RPMI7951 (cell line): ENCODE measurements around the gene RNF152. TPM values are rescaled to one million over a fixed set of nuclear protein-coding genes. Genes with fewer than 3 reads are reported as not detected.
A peak's percentile ranks its signal among the peaks of the same experiment; 100 is the strongest.
"Not testable (repeated sequence)": the region's sequence is repeated elsewhere in the genome, so short reads cannot be mapped to it uniquely, and the experiment has no call there.

Experiments used
- DNase-seq: peaks from one replicate; pipeline ENCODE4 v3.0.0-alpha.2; 2012; ENCODE audit warnings: low read depth
- total RNA-seq: library from RNA; depleted of rRNA; stranded (reverse); fragments of >200 nt; shearing (Covaris generic); gene quantifications from 2 replicates; pipeline ENCODE4 v1.2.3, GENCODE V29; 2014

Gene RNF152
- total RNA-seq, 1 experiment from 2014 or later: 9.3 TPM

DNA sequence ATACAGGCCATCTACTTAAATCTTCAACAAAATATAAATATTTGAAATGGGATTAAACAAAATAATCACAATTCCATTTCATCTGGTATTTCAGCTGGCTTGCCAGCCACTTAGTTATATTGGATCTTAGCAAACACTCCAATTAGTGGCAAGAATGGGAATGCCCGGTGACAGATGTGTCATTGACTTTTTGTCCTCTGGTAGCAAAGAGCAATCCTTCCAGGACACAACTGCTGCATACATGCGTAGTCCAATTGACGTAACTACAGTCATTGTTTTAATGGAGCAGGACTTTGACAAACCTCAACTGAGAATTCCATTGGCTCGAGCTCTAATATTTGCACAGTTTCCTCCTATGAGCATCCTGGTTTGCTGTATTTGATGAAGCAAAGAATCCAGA, 69.9 kb downstream of the RNF152 start:
- DNase-seq: no peak

DNA sequence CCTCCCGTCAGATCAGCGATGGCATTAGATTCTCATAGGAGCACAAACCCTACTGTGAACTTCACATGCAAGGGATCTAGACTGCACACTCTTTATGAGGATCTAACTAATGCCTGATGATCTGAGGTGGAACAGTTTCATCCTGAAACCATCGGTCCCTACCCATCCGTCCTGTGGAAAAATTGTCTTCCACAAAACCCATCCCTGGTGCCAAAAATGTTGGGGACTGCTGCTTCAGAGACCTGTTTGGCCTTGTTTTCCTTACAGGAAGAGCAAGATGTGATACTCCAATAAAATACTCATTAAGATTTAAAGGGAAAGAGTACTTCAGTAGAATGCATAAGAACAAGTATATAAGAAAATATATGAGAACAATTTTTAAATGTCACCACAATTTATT, 71.1 kb downstream of the RNF152 start:
- DNase-seq: no peak

DNA sequence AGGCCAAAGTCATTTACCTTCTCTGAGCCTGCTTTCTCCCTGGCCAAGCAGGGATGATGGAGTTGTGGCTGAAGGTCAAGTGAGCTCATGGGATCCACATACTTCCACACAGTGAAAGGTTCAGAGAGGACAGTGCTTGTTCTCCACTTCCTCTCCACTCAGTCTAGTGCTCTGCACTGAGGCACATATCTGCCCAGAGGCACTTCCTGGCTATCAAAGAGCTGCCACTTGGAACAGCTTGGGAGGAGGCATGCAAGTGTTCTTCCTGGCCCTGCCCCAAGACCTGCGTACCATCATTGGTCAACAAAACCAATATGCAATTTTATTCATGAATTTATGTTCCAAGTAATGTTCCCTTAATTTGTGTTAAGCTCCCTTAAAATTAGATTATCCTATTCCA, 71.9 kb downstream of the RNF152 start:
- DNase-seq: peak; percentile 86

DNA sequence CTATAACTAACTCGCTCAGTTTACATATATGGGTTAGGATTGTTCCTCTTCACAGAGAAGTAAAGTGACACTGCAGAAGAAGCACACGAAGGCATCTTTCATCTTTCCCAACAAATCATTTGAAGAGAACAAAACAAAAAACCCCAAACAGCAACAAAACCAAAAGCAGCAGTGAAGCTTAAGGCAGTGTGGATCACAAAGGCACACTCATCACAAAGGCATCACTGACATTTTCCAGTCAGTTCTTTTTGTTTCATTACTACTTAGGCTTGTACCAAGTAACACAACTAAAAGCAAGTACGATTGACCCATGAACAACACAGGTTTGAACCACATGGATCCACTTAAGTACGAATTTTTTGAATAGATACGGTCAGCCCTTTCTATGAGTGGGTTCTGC, 75.7 kb downstream of the RNF152 start:
- DNase-seq: peak; percentile 38

DNA sequence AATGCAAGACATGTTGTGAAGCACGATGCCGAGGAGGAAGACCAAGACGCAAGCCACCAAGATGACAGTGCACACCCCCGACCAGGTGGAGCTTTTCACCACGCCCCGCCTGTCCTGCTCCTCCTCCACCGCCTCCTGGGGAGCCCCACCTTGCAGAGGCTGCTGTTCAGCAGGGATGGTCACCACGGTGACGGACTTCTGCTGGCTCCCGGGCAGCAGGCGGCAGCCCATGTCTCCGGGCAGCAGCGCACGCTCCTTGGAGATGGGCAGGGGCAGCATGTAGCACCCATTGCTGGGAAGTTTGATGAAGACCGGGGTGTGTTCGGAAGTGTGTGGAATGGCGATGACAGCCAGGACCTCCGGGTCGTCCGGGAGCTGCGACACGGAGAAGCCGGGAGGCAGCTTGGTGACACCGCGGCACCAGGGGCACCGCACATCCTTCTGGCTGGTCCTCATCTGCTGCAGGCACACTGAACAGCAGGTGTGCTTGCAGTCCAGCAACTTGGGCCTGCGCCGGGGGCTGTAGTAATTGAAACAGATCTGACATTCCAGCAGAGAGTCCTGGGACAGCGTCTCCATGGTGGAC, 76.8 kb downstream of the RNF152 start:
- DNase-seq: no peak

DNA sequence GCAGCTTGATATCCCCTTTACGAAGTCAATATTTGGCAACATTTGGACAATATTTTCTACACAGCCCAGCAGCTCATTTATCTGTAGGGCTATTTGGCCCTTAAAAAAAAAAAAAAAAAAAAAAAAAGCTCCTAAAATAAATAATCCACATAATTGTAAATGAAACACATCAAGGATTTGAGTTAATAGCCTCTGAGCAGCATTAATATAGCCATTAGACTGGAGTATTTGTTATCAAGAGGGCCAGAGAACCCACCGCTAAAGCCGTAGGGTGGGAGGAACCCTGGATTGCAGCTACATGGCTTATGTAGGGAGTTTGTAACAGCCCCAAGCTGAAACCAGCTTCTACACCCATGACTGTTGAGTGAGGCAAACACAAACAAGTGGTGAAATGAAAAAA, 84.5 kb downstream of the RNF152 start:
- DNase-seq: no peak

DNA sequence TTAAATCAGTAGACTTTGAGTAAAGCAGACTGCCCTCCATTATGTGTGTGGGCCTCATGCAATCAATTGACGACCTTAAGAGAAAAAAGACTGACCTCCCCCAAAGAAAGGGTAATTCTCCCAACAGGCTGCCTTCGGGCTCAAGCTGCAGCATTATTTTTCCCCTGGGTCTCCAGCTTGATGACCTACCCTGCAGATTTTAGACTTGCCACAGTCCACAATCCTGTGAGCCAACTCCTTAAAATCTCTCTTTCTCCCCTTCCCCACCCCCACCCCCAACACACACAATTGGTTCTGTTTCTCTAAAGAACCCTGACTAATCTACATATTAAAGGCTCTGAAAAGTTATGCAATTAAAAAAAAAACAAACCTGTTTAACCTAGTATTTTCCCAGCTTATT, 89.4 kb downstream of the RNF152 start:
- no peak for DNase-seq

DNA sequence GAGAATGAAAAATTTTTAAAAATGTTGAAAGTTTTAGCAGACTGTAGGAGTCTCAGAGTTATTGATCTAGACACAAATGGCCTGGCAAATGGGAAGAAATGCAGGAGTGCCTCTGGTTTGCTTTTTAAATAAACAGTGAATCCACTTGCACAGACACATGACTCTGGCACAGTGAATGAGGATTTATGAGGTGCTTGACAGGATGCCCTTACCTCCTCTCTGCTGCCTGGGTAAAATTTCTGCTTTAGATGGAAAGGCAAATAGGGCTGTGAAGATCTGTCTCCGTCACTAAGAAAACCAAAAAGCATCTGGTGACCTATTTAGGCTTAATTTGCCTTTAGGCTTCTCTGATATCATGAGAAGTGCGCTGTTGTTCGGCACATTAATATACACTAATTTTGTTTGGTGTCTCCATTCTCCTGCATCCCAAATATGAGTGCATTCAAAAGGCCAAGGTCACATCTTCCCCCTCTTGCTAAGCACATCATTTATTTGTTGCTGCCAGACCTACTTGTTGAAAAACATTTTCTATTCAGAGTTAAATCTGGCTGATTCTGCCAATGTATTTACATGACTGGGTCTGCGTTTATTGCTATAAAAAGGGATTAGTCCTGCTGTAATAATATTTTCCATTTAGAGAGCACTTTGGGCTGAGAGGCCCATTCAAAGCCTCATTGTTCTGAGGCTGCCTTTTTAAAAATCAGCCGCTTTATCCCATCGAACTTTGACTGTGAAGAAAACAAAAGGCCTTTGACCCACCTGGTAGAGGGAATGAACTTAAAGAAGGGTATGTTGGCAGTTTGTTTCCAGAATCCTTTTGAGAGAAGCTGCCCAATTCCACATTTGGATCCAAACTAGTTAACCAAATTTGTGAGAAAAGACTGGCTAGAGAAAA, 94.9 kb downstream of the RNF152 start:
- no peak for DNase-seq

DNA sequence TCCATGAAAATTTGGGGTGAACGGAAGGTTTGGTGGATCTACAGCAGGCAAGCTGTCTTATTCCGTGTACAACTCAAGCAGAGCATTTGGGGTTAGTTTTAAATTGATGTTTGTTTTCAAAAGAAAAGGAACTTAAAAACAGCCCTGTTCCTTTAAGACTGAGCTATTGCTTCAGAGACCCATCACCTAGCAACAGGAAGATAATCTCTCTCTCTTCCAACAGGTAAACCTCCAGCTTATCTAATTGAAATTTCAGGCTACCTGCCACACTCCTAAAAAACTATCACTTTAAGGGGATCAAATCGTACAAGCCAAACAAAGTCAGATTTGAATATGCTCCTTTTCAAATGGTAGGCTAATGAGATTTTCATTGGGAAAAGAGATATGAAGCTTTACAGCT, 101.8 kb downstream of the RNF152 start:
- no peak for DNase-seq

DNA sequence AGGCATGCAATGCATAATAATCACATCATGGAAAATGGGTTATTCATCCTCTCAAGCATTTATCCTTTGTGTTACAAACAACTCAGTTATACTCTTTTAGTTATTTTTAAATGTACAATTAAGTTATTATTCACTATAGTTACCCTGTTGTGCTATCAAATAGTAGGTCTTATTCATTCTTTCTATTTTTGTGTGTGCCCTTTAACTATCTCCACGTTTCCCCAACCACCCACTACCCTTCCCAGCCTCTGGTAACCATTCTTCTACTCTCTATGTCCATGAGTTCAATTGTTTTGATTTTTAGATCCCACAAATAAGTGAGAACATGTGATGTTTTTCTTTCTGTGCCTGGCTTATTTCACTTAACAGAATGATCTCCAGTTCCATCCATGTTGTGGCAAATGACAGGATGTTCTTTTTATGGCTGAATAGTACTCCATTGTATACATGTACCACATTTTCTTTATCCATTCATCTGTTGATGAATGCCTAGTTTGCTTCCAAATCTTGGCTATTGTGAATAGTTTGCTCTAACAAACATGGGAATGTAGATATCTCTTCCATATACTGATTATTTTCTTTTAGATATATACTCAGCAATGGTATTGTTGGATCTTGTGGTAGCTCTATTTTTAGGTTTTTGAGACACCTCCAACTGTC, 105.7 kb downstream of the RNF152 start:
- not testable (repeated sequence) for DNase-seq

DNA sequence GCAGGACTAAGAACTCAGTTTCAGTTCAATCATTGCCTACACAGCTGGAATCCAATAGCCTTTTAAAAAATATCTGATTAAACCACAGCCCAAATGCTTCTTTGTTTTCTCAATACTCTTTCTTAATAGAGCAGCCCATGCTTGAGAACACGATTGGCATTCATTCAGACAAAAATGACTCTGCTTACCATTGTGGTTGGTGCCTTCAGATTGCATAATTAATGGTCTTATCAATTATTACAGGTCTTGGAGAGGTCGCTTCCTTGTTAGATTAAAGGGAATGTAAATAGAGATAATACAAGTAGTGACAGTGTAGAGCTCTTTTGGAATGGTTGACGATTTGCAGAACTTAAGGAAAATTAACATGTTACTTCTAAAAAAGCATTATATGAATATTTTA, 107.2 kb downstream of the RNF152 start:
- no peak for DNase-seq

DNA sequence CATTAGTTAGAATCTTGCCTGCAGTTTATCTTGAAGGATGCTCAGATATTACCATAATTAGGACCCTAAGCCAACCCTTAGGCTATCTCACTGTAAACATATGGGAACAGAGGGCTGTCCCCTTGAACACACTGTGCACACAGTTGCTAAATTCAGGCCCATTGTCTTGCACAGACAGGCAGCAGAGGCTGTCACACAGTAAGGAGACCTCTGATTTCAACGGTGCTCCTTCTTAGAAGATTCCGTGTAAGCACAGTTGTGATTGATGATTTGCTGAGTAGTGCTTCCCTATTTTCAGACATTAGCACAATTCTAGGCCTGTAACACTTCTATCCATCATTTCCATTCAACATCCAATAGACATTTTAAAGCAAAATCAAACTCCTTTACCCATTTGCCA, 108.0 kb downstream of the RNF152 start:
- no peak for DNase-seq

DNA sequence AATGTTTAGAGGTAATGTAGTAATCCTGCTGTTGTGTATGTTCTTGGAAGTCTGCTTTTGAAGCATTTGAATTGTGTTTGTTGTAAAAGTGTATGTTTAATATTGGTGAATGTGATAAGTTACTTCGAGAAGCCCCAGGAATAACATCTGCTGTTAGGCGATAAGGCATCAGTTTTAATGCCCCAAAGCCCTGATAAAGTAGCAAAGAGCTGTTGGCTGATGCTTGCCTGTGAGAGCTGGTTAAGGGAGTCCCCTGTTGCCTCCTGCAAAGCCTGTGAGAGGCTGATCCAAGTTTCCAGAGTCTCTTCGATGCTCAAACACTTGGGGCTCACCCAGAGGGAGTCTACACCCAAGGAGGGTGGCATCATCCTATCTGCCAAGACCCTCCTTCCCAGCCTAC, 110.3 kb downstream of the RNF152 start:
- DNase-seq: no peak

DNA sequence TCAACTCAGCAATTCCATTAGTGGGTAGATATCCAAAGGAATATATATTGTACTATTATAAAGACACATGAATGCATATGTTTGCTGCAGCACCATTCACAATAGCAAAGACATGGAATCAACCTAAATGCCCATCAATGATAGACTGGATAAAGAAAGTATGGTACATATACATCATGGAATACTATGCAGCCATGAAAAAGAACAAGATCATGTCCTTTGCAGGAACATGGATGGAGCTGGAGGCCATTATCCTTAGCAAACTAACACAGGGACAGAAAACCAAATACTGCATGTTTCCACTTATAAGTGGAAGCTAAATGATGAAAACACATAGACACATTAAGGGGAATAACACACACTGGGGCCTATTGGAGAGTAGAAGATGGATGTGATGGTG, 116.6 kb downstream of the RNF152 start:
- not testable (repeated sequence) for DNase-seq

DNA sequence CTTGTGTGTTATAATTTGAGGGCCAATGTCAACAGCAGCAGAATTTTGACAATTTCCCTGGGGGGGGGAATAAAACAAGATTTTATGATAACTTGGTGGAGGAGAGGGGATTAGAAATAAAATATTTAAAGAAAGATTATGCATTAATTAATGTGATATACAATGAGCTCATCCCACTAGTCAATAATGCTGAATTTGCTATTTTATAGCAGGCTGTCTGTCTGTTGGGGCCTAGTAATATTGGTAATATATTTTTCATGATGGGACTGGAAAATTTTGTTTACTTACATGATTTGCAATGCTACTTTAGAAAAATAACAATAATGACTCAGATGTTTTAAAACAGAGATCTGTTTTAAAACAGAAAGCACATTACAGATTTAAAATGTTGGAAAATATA, 118.0 kb downstream of the RNF152 start:
- DNase-seq: no peak

DNA sequence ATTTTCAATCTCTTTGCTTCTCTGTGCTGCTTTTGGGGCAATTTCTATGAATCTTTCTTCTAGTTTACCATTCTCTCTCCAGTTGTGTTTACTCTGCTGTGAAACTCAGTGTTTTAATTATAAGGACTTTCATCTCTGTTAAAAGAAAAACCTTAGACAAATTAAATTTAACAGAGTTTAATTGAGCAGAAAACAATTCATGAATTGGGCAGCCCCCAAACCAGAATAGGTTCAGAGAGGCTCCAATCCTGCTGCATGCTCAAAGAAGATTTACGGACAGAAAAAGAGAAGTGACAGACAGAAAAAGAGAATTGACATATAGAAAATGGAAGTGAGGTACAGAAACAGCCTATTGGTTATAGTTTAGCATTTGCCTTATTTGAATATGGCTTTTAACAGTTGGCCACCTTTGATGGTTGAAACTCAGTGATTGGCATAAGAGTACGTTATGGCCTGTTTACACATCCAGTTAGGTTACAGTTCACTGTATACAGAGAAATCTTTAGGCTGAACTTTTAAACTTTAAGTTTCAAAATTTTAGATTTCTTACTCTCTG, 120.4 kb downstream of the RNF152 start:
- no peak for DNase-seq

DNA sequence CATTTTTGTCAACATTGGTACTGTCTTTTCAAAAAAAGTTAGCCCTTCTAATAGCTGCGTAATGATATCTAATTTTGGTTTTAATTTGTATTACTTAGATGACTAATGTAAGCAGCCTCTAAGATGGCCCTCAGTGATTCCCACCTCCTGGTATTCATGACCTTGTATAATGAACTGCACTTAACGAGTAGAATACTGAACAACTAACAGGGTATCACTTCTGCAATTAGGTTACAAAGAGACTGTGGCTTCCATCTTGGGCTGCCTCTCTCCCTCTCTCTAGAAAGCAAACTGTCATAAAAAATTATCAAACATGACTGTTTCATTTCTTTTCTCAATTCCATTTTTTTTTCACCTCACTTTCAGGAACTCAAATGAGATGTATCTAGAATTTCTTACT, 120.9 kb downstream of the RNF152 start:
- DNase-seq: no peak

DNA sequence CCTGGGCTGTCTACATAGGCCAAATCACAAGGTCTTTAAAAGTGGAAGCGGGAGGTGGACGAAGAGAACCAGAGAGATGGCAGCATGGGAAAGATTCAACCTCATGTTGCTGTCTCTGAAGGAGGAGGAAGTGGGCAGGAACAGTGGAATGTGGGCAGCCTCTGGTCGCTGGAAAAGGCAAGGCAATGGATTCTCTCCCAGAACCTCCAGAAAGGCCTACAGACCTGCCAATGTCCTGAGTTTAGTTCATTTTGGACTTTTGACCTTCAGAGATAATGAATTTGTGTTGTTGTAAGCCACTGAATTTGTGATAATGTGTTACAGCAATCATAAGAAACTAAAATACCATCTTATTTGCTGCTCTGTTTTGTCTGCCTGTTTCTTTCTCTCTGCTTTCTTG, 122.5 kb downstream of the RNF152 start:
- DNase-seq: peak; percentile 6

DNA sequence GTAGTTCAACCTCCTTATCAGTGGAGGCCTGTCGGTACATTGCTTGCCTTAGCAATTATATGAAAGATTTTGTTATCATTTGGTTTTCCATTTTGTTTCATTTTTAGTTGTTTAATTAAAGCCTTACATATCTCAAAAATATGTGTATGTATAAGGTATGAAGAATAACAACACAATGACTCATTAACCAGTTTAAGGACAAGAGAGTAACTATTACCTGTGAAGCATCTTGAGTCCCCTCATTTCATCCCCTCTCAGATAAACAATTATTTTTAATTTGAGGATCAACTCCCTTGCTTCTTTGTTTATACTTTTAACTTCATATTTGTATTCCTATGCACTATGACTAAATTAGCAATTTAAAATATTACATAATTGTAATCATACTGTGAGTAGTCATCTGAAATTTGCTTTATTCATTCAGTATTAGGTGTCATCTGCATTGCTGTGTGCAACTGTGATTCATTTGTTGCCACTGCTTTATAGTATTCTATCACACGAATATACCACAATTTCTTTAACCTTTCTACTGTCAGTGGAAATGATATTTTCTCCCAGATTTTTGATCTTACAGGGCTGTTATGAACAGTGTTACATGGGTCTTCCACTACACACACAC, 126.4 kb downstream of the RNF152 start:
- no peak for DNase-seq

DNA sequence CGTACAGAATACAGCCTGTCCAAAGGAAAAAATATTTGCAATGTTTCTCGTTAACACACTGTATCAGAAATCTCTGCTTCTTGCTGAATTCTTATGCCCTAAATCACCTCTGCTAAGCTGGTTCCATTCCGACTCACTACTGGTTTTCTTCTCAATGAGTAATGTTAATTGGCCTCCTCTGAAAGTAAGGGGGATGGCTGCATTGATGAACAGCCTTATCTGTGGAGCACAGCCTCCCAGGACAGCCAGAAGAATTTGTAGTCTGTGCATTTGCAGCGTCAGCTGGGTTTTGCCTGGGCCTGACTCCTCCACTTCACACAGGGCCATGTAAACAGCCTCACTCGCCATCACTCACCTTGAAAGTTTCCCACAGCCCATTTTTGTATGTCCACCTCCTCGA, 127.7 kb downstream of the RNF152 start:
- DNase-seq: peak; percentile 31

DNA sequence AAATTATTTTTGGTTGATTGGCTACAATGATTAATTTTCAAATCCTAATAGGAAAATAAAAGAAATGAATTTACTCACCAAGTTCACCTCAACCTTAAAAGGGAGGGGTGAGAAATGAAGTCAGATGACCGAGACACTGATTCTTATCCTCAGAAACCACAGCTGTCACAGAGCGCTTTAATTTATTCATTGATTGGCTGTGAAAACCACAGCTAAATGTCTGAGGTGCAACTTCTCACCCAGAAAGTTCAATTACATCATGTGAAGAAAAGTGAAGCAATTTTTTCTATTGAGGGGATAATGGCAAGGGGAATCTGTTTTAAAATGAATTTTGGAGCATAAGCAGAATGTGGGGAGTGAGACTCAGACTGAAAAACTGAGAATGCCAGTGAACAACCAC, 128.4 kb downstream of the RNF152 start:
- DNase-seq: no peak

DNA sequence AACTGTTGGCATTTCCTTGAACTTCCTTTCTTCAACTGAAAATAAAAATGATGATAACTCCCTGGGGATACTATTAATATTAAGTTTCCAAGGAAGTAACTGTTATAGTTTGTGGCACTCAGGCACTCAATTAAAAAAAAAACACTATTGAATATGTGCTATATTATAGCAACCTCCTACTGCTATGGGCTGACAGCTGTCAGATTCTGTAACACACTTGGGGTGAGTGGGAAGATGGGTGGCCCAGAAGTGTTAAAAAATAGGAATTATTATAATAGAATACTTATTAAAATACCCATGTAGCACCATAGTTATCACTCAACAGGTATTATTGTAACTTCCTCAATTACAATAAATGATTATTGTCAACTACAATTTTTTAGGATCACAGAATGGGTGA, 130.9 kb downstream of the RNF152 start:
- no peak for DNase-seq
